Dermis microvascular lymphatic vessel endothelial cell (primary cell): ENCODE results near the gene P2RX1. TPM values are rescaled to one million over a fixed set of nuclear protein-coding genes. Genes with fewer than 3 reads are reported as not detected.

Experiments used
- DNase-seq, 2 donors: peaks; one replicate each; pipeline versions ENCODE4 v3.0.0 to v3.0.0-alpha.2; 2010; ENCODE audit warnings: low read depth in 2 of 2
- total RNA-seq: library from RNA; depleted of rRNA; stranded (reverse); fragments of >200 nt; gene quantifications from 2 replicates; pipeline ENCODE4 v1.2.1, GENCODE V29; 2014

The P2RX1 gene
- total RNA-seq, 1 donor from 2014 or later: not detected

DNA sequence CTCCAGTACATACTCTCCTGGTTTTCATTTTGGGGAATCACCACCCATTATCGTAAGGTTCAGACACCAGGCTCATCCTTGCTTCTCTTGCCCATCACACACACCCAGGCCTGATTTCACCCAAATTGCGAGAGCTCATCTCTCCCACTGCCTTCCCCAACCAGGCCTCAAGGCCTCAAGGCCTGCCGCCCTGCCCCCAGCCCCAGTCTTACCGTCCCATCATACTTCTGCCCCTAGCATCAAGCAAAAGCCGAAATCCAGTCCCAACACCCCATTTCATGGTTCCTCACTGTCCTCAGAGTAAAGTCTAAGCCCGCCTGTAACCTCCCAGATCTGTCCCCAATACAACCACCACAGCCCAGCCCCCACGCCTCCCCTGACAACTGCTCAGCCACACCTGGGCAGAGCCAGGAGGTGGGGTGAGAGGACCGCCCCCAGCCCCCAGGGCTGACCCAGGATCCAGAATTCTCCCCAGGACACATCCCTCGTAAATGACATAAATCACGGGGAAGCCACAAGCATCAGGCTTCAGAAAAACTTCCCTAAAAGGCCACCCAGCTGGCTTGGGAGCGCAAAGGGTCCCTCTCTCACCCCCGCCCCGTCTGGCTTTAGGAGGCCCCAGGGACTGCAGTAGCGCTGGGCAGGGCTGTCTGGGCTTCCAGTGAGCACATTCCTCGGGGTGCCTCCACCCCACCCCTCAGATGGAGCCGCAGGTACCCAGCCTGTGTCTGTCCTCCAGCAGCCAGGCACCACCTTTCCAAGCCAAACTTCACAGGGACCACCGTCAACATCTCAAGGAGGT is 9.6 kb upstream of the P2RX1 start:
- DNase-seq: no peak

DNA sequence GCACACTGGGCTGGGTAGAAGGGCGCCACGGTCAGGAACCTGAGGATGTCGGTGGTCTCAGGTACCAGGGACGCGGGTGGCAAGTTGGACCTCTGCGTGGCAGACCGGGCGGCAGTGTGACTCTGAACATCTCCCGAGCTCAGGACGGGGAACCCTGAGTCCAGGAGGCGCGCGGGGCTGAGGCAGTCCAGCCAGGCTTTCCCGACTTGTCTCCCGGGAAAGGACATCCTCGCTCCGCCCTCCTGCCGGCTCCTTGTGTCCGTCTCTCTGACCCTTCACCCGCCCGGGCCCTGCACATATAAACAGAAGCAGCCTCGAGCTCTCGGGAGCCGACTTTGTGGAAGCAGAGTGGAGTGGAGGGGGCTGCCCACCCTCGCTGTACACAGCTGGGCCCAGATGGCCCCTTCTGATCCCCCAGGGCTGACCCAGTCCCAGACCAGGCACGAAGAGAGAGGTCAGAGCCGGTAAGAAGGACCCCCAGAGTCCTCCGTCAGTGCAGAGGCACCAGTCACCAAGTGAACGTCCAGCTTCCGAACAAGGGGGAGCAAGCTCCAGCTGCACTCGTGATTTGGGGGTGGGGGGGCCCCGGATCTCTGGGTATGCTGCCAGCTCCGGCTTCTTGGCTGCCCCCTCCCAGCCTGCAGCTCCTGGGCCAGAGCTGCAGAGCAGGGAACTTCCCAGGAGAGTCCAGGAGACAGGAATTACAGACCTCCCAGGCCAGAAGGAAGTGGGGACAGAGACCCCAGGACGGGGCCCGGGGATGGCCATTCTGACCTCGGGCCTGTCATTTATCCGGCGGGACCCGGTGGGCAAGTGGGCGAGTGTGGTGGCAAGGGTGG is 8.5 kb upstream of the P2RX1 start:
- DNase-seq: no peak

DNA sequence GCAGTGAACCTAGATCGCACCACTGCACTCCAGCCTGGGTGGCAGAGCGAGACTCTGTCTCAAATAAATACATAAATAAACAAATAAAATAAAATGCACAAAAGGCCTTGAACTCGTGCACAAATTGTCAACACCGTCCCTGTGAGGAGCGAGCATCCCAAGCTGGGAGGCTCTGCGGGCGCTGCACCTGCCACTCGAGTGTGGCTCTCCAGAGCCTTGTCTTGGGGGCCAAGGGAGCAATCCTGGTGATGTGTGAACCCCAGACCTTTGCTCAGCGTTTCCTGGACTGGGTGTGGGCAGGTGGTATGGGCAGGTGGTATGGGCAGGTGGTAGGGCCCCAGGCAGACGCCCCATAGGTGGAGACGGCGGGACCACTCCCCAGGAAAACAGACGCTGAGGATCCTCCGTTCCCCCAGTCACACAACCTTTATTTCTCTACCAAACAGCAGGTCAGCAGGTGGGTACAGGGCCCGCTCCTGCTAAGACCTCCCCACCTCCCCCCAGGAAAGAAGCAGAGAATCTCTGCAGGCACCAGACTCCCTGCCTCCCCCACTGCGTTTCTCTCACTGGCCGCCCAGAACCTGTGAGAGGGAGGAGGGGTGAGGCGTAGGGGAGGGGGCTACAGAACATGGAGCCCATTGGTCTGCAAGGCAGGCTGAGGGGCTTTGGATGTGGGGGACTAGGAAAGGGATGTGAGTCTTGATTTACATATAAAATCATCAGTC is 7.4 kb upstream of the P2RX1 start:
- no peak for DNase-seq

DNA sequence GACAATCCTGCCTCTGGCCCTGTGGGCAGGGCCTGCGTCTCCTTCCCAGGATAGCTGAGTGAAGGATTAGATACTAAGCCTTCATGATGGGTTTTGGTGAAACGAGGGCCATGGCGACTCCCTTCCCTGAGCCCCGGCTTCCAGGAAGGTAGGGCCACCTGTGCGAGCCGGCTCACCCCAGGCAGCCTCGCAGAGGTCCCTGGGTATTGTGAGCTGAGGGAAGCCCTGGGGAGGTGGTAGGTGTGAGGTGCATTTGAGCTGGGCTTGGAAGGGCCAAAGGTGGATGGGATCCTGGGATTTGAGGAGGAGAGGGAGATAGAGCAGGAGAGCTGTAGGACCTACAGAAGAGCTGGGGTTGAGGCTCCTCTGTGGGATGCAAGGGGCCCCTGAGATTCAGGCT is 6.5 kb upstream of the P2RX1 start:
- DNase-seq: no peak

DNA sequence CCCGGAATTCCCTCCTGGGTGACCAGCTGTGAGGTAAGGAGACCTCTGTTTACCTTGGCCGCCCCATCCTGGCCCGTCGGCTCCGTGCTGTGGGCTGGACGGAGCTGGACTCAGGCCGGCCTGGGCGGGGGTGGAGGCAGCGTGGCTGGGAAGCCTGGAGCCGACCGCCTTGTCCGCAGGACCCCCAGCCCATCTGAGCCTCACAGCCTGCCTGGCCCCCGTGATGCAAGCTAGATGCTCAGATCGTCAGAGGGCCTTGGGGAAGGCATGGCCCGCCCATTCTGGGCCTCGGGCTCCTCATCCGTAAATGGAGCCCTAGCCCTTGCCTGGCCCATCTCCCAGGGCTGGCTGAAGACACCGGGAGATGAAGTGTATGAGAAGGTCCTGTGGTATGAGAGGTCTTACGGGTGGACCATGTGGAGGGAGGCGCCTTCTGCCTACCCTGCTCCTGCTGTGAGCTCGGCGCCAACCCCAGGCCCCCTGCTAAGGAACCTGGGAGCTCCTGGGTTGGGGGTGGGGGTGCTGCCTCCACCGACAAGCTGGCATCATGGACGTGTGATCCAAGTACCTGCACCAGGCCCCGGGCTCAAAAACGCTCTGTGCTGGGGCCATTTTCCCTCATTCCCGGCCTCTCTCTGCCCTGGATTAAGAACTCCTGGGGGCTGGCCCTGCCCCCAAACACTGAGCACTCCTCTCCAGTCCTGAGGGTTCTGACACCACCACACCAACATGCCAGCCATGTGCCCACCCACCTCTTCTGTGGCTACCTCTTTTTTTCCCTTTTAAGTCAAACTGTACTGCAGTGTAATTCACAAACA is 5.4 kb upstream of the P2RX1 start:
- no peak for DNase-seq

DNA sequence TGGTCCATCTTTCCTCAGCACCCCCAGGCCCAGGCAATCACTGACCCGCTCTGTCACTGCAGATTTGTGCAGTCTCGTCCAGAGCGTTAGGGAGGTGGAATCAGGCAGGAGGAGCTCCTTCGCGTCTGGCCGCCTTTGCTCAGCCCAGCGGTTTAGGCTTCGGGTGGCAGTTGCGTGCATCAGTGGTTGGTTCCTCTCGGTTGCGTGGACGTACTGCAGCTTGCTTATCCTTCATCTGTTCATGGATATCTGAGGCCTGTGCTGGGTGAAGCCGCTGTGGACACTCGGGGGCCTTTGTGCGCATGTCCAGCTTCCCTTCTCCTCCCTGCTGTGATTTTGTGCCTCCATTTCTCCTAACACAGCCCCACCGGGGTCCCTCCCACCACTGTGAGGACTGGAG is 4.7 kb upstream of the P2RX1 start:
- DNase-seq: no peak

DNA sequence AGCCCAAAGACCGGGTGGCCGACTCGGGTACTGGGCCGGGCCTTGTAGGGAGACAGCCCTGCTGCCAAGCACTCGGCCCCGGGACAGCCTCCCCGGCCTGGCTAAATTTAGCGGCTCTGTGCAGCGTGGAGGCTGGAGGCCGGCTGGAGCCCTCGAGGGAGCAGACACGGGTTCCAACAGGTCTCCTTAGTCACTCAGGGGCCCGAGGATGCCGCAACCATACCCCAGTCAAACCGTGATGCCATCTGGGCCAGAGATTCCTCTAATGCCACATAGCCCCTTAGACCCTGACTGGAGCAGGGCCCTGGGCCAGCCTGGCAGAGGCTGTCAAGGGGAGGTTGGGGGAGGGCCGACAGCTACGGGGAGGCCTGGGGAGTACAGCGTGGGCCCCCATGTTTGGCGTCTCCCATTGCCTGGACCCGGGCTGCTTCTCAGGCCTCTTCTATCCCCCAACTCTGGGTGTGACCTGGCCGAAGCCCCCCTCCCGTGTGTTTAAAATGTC is 2.9 kb upstream of the P2RX1 start:
- no peak for DNase-seq

DNA sequence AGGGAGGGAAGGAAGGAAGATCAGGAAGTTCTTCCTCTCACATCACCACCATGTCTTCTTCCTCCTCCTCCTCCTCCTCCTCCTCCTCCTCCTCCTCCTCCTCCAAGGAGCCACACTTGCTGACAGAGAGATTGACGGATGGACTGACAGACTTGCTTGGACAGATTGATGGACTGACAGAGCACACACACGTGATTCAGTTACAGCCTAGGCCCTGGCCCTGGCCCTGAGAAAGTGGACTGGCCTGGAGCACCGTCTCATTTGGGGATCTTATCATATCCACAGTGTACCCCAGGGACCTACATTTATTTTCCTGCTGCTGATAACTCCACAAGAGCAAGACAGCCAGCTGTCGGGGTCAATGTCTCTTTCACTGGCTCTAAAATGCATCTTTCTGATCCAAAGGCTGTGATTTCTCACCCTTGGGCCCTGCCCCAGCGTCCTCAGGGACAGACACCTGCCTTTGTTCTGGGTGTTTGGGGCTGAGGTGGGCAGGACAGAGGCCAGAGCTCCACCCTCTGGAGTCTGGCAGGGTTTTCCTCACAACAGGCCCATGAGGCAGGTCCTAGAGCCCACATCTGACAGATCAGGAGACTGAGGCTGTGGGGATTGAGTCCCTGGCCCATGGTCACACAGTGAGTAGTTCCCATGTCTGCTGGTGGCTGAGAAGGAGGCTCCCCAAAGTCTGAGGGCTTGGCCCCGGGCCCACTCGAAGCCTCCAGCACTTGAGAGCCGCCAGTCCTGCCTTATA is 2.3 kb upstream of the P2RX1 start:
- DNase-seq: no peak

DNA sequence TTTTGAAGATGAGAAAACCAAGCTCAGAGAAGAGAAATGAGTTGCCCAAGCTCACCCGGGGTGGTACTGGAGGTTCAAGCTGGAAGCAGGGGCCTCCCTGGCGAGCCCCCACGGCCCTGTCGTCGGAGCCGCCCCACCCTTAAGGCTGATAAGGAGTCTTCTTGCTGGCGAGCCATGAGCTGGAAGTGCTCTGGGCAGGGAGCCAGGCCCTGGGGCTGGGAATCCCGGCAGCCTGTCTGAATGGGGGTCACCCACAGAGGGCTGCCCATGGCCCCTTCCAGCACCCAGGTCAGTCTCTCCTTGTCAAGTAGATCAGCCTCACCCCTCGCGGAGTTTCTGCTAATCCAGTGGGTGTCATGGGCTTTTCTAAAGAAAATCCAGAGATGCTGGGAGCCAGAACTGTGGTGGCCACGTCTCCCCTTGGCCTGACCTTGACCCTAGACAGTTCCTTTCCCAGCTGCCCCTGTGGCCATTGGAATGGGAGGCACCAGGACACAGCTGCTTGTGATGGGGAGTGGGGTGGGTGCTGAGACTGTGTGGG is 1.2 kb upstream of the P2RX1 start:
- peak in 1 of 2 donors; percentile 22 for DNase-seq

DNA sequence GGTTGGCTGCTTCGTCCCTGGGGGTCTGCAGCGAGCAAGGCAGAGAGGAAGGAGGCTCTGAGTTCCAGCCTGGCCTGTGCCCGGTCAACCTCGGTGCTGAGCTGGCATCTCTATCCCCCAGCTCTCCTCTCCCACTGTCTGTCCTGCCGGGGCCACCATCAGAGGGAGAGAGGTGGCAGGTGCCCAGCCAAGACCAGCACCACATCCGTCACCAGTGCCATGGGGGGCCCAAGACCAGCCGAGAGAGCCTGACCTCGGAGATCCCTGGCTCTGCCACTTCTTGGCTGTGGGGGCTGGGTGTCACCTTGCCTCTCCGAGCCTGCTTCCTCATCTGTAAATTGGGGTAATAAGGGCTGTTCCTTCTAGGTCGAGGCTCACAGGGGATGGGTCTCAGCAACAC is 560 bp upstream of the P2RX1 start:
- no peak for DNase-seq

DNA sequence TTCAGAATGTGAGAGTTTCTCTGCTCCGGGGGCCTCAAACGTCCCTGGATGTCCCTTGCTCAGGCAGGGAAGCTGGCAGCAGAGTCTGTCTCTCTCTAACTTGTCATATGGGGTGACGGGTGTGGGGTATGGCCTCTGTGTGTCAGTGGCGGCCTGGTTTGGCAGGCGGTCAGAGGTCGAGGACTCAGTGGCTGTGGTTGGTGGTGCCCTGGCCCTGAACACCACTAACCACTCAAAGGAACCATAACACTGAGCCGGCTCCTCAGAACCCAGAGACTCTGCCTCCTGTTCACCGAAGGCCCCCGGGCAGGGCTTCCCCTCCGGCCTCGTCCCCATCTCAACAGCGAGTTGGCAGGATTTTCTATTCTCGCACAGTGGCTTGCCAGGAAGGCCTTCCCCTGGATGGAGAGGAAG is 677 bp downstream of the P2RX1 start:
- no peak for DNase-seq

DNA sequence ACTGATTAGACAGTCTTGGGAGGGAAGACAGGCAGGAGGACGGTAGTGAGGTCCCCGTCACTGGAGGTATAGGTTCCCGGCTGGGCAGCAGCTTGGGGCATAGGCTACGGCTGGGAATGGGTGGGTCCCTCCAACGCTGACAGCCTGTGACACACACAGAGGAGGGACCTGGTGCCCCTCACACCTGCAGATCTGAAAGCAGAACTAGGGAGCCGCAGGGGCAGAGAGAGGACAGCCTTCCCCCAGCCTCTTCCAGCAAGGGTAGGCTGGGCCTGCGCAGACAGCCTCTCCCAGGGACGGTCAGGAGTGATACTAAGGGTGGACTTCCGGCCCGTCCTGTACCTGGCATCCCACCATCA is 2.0 kb downstream of the P2RX1 start:
- no peak for DNase-seq

DNA sequence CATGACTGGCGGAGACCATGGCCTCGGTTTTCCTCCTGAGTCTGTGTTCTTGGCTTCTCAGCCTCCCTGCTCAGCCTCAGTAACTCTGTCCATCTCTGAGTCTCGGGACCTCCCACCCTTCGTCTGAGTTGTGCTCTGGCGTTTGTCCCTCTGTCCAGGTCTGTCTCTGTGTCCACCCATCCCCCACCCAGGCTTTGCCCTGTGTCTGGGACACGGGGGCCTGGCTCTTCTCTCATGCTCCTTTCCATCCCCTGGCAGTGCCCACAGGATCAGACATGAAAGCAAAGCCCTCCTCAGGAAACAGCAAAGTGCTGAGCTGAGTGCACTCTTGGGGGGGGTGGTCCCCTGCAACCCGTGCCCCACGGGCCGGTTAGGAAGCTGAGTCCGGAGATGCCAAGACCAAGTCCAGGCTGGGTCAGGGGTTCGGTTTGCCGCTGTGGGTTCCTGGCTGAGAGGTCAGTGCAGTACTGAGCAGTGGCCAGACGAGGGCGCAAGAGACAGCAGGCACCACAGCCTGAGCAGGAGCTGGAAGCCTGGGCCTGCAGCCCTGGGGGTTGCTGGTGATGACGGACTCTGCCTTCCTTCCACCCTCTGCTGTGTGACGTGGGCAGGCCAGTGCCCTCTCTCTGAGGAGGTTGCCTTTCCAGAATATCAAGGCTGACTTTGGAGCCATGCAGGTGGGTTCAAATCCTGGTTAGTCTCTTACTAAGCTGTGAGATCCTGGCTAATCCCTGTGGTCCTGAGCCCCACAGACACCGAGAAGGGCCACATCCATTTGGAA is 2.5 kb downstream of the P2RX1 start:
- peak; percentile 30 to 67 for DNase-seq

DNA sequence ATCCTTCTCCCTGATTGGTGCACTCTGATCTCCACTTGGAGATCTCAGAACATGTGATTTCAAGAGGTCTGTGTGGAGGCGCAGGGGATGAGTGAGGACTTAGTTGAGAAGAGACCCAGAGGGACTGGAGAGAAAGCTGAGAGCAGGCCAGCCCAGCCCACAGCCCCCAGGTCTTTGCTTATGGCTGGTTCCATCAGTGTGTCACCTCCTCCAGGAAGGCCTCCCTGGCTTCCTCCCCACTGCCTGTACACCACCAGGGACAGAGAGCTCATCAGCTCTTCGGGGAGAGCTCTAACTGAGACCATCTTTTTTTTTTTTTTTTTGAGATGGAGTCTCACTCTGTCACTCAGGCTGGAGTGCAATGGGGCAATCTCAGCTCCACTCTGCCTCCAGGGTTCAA is 3.4 kb downstream of the P2RX1 start:
- no peak for DNase-seq

DNA sequence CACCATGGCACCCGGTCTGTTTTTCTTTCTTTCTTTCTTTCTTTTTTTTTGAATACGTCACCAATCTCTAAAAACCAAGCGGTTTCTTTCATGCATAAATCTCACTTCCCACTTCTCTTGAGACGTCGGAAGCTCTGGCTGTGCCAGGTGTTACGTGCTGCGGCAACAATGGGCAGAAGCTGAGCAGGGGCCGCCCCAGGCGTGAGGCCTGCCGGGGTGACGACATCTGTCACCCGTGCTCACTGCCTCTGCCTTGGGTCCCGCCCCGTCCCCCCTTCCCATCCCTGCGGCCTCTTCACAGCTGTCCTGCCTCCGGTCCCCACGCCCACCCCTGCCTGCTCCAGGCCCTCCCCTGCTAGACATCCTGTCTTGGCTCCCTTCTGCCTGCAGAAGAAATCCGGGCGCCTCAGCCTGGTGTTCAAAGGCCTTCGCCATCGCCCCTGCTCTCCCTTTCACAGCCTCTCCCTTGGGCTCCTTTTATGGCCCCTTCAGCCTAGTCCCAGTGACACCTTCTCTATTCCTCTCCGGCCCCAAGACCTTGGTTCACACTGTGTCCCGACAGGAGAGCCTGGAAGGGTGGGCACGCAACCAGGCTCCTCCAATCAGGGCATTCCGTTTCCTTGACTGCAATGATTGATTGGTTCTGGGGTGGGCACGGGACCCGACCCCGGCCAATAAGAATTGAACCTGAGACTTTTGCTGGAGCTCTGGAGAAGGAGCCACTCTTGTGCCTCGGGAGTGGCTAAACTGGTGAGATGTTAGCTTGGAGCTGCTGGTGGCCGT is 4.8 kb downstream of the P2RX1 start:
- no peak for DNase-seq

DNA sequence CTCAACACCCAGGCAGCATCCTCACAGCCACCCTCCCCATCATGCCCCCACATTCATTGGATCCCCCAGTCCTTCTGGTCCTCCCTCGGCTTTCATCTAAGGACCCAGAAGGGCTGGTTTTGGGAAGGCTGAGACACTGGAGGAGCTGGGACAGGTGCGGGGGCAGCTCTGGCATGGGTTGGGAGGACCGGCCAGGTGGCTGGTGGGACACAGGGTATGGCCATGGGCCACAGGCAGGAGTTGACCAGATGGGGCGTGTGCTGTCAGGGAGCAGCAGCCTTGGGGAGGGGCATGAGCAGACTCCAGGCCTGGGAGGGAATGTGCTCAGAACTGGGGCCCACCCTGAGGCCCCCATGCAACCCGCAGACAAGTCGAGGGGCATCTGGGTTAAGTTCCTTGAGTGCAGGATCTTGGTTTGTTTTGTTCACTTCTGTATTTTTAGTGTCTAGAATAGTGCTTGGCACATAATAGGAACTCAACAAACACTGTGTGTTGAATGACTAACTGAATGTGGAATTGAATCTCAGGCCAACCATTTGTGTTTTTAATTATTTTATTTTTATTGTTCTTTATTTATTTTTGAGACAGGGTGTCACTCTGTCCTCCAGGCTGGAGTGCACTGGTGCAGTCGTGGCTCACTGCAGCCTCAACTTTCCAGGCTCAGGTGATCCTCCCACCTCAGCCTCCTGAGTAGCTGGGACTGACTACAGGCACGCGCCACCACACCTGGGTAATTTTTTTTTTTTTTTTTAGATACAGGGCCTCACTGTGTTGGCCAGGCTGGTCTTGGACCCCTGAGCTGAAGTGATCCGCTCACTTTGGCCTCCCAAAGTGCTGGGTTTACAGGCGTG is 5.6 kb downstream of the P2RX1 start:
- DNase-seq: no peak

DNA sequence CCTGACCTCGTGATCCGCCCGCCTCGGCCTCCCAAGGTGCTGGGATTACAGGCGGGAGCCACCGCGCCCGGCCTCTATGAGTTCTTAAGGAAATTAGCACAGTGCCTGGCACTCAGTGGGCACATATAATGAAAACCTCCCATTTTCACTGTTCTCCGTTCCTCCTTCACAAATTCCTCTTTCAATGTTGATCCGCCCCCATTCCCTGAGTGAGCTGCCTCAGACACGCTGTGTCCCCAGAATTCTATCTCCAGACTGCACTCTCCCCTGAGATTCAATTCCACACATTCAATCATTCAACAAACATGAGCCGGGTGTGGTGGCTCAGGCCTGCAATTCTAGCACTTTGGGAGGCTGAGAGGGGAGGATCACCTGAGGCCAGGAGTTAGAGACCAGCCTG is 7.0 kb downstream of the P2RX1 start:
- DNase-seq: no peak
